Gastroesophageal sphincter (tissue), 3 donors: ENCODE data around the gene HSPA9.

Source experiments
- POLR2A ChIP-seq, 2 donors: fragments of 450-650 bp; IDR thresholded peaks; one replicate each; pipeline ENCODE4 v1.6.1; 2017; ENCODE audit warnings: antibody characterized with exemption in 2 of 2, mild to moderate bottlenecking in 2 of 2, moderate library complexity in 1 of 2
- TF ChIP-seq, protein P1 (sequence below), 4 experiments: fragments of 200-600 bp in 2 of 4; fragments of 450-650 bp in 2 of 4; sonication (generic) in 1 of 4; IDR thresholded peaks; one replicate each; pipeline ENCODE4 v1.5.1; 2017 to 2019; ENCODE audit warnings: antibody characterized with exemption in 4 of 4, mild to moderate bottlenecking in 2 of 4, moderate library complexity in 2 of 4

DNA sequence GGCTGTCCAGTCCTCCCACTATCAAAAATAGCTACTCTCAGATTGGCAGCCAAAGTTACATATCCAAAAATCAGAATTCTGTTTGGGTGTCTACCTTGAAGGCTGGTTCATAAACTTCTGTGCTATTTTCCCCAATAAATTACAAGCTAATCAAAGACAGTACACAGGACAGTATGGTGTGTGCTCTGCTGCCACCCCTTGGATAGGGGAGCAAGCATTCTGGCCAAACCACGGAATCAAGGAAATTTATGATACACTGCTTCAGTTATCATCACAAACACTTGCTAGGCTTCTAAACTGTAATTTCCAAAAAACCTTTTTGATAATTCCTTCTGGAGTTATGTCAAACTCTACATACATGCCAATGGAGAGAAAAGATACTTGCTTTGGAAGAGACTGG is 48.0 kb downstream of the HSPA9 start:
- no peak for TF ChIP-seq POLR2A (IDR thresholded peaks at IDR 0.05)
- TF ChIP-seq, protein P1, sequence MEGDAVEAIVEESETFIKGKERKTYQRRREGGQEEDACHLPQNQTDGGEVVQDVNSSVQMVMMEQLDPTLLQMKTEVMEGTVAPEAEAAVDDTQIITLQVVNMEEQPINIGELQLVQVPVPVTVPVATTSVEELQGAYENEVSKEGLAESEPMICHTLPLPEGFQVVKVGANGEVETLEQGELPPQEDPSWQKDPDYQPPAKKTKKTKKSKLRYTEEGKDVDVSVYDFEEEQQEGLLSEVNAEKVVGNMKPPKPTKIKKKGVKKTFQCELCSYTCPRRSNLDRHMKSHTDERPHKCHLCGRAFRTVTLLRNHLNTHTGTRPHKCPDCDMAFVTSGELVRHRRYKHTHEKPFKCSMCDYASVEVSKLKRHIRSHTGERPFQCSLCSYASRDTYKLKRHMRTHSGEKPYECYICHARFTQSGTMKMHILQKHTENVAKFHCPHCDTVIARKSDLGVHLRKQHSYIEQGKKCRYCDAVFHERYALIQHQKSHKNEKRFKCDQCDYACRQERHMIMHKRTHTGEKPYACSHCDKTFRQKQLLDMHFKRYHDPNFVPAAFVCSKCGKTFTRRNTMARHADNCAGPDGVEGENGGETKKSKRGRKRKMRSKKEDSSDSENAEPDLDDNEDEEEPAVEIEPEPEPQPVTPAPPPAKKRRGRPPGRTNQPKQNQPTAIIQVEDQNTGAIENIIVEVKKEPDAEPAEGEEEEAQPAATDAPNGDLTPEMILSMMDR (IDR thresholded peaks at IDR 0.05), result no peak
